MM.1S (cell line): ENCODE measurements around the gene TMCO1.

Experiments used
- CTCF ChIP-seq: fragments of 300-600 bp; sonication (generic); IDR thresholded peaks from 2 replicates; pipeline ENCODE4 v1.5.1; 2016; ENCODE audit warnings: antibody characterized with exemption, low read length, mixed read lengths
- EZH2 ChIP-seq: fragments of 300-600 bp; sonication (generic); optimal IDR thresholded peaks from 2 replicates; pipeline ENCODE3; 2017; ENCODE audit warnings: low read depth, mild to moderate bottlenecking, antibody characterized with exemption, low read length, mixed read lengths
- EZH2phosphoT487 ChIP-seq: fragments of 300-600 bp; sonication (generic); IDR thresholded peaks from 2 replicates; pipeline ENCODE4 v1.6.1; 2018; ENCODE audit warnings: antibody characterized with exemption, low read length

- TF ChIP-seq CTCF: no peak
- no peak for TF ChIP-seq EZH2
- no peak for TF ChIP-seq EZH2phosphoT487
Measured at GRCh38 chr1:165699577-165699976, 69.1 kb downstream of the TMCO1 start.
